Tibial artery (tissue), 4 donors: ENCODE measurements around the gene MIOX.

Experiments used
- DNase-seq, 2 donors: peaks; one replicate each; pipeline ENCODE4 v3.0.0-alpha.2; 2019
- H3K27ac ChIP-seq, 2 donors: fragments of 200-600 bp; sonication (generic) in 1 of 2; 1 replicate in 1 of 2; 2 replicates in 1 of 2; pipeline ENCODE4 v1.5.1; 2018 to 2019; ENCODE audit warnings: mild to moderate bottlenecking in 1 of 2
- H3K27me3 ChIP-seq, 2 donors: fragments of 200-600 bp; sonication (generic) in 1 of 2; one replicate each; pipeline versions ENCODE4 v1.5.1 to v1.6.0; 2016 to 2019
- H3K36me3 ChIP-seq, 3 donors: fragments of 200-600 bp; sonication (generic) in 2 of 3; one replicate each; pipeline ENCODE4 v1.5.1; 2016 to 2019; ENCODE audit warnings: mild to moderate bottlenecking in 2 of 3
- H3K4me1 ChIP-seq, 4 donors: fragments of 200-600 bp; sonication (generic) in 2 of 4; 1 replicate in 3 of 4; 2 replicates in 1 of 4; pipeline ENCODE4 v1.5.1; 2016 to 2019
- H3K4me3 ChIP-seq, 2 donors: fragments of 200-600 bp; sonication (generic) in 1 of 2; 1 replicate in 1 of 2; 2 replicates in 1 of 2; pipeline ENCODE4 v1.5.1; 2018 to 2019; ENCODE audit warnings: mild to moderate bottlenecking in 2 of 2
- H3K9me3 ChIP-seq, 3 donors: fragments of 200-600 bp; sonication (generic) in 1 of 3; one replicate each; pipeline ENCODE4 v1.5.1; 2016 to 2019
- intact Hi-C: fragments of 100-400 bp; cut with DNase I; formaldehyde crosslinking; loops from one replicate; pipeline ENCODE4 v1.15.0; 2023; ENCODE audit warnings: low total_unique reads
- TF ChIP-seq, protein P1 (sequence below), 2 experiments: fragments of 200-600 bp in 1 of 2; fragments of 450-650 bp in 1 of 2; IDR thresholded peaks; one replicate each; pipeline ENCODE4 v1.5.1; 2017 to 2019; ENCODE audit warnings: antibody characterized with exemption in 2 of 2, mild to moderate bottlenecking in 1 of 2, moderate library complexity in 1 of 2

Gene MIOX

DNA sequence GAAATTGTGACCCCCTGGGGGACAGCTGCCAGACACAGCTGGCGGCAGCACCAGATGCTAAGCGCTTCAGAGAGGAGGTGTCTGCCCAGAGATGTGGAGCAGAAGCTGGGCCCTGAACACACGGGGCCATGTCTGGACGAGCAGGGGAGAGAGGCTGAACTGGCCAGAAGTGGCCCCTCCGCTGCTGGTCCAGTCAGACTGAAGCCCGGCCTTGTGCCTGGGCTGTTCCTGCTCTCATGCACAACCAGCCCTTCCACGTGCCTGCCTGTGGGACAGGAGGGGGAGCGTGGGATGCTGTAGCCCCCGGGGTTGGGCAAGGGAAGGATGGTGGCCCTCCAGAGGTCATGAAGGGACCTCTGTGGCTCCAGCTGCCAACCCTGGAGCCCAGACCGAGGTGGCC lies 3.6 kb upstream of the MIOX start:
- Histone ChIP-seq H3K4me3 (no peak overlapping the region), H3K36me3 (no peaks in the 10 kb centered on the region), H3K27me3 (peaks cover 15 to 86% of the 10 kb centered on the region in 2 donors), H3K4me1 (peaks cover 0 to 16% (median 8%) of the 10 kb centered on the region in 4 donors), H3K27ac (no peak overlapping the region), H3K9me3 (no peaks in the 10 kb centered on the region)
- intact Hi-C loops = no loop called here
- TF ChIP-seq, protein P1, sequence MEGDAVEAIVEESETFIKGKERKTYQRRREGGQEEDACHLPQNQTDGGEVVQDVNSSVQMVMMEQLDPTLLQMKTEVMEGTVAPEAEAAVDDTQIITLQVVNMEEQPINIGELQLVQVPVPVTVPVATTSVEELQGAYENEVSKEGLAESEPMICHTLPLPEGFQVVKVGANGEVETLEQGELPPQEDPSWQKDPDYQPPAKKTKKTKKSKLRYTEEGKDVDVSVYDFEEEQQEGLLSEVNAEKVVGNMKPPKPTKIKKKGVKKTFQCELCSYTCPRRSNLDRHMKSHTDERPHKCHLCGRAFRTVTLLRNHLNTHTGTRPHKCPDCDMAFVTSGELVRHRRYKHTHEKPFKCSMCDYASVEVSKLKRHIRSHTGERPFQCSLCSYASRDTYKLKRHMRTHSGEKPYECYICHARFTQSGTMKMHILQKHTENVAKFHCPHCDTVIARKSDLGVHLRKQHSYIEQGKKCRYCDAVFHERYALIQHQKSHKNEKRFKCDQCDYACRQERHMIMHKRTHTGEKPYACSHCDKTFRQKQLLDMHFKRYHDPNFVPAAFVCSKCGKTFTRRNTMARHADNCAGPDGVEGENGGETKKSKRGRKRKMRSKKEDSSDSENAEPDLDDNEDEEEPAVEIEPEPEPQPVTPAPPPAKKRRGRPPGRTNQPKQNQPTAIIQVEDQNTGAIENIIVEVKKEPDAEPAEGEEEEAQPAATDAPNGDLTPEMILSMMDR (IDR thresholded peaks at IDR 0.05) = no peak
- no peak for DNase-seq

DNA sequence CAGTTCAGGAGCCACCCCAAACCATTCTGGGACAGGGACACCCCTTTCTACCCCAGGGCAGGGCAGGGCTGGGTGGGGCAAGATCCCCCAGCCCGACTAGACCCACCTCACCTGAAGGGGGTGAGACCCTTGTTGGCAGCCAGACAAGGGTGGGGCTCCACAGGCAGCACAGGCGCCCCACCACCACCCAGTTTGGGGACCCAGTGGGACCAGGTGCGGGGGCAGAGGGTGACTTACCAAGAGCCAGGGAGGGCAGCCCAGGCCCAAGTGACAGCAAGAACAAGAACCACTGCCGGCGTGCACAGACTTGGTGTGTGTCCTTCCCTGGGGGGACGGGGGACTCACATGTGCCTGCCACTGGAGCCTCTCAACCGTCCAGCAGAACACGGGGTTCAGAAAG lies 3.1 kb upstream of the MIOX start:
- H3K27ac ChIP-seq = no peak overlapping the region

DNA sequence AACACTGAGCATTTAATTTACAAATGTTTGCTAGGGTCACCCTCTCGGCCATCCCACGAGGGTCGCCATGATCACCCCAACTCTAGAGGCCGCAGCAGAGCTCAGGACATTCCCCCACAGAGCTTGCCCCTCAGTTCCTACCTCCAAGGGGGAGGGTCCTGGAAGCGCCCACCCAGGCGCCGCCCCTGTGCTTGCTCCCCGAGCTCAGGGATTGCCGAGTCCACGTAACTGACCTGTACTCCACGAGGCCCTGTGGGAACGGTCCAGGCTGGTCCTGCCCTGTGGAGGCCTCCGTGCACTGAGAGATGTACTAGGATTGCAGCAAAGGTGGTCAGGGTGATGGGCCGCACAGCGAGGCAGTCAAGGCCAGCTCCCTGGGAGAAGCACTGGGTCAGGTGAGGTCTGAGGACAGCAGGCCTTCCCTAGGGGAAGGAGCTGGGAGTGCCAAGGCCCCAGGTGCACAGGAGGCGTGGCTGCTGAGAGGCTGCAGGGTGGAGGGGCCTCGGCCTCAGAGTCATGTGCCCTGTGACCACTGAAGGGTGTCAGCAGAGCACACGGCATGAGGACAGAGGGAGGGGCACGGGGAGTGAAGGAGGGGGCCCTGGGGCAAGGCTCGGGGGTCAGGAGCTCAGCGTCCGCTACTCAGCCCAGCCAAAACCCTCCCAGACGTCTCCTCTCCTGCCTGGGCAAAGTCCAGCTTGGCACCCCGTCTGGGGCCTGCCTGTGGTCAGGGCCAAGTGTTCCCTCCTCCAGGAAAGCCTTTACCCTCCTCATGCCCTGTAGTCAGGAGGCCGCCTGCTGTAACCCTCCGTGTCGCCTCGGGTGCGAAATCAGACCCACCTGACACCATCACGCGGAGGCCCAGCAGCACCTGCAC lies 2.4 kb upstream of the MIOX start:
- H3K27ac ChIP-seq = no peak overlapping the region

More for the DNA sequence above, 3.1 kb upstream of the MIOX start:
- Histone ChIP-seq H3K27me3 (peaks cover 15 to 89% of the 10 kb centered on the region in 2 donors), H3K9me3 (no peaks in the 10 kb centered on the region), H3K4me1 (peaks cover 0 to 16% (median 8%) of the 10 kb centered on the region in 4 donors), H3K4me3 (no peak overlapping the region), H3K36me3 (no peaks in the 10 kb centered on the region)
- TF ChIP-seq, protein P1 (IDR thresholded peaks at IDR 0.05) = no peak
- no peak for DNase-seq
- intact Hi-C loops = no loop called here

DNA sequence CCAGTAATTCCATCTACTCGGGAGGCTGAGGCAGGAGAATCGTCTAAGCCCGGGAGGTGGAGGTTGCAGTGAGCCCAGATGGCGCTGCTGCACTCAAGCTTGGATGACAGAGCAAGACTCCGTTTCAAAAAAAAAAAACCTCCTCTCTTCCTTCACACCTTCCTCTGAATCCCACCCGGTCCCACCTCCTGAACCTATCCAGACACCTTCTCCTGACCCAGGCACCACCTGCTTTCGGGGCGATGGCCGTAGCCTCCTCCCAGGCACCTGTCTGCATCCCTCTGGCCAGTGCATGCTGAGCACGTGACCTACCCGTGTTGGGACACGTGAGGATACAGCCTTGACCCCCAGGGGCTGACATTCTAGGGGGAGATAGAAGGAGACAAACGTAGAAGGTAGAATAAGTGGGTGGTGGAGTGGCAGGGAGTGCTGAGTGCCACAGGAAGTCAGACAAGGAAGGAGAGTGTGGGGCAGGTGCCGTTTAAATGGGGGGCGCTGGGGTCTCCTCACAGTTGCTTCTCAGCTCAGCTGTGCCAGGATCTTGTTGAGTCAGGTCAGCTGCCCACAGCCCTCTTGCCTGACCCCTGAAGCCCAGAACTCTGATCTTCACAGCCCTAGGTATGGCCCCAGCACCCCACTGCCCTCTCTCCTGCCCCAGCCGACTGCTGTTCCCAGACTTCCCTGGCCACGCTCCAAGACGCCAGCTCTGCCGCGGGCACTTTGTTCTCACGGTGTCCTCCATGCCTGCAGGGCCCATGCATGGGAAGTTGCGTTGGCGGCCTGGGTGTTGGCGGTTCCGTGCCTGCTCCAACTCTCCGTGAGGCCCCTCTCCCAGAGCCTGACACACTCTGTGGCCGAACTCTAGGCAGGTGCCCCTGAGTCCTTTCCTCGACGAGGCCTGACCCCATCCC lies 1.2 kb upstream of the MIOX start:
- intact Hi-C loops = no loop called here
- Histone ChIP-seq H3K9me3 (no peaks in the 10 kb centered on the region), H3K27me3 (peaks cover 15 to 86% of the 10 kb centered on the region in 2 donors), H3K4me1 (peaks cover 0 to 16% (median 8%) of the 10 kb centered on the region in 4 donors), H3K36me3 (no peaks in the 10 kb centered on the region), H3K27ac (no peak overlapping the region), H3K4me3 (no peak overlapping the region)
- TF ChIP-seq, protein P1 (IDR thresholded peaks at IDR 0.05) = no peak
- DNase-seq = no peak

More for the DNA sequence above, 2.4 kb upstream of the MIOX start:
- H3K36me3 ChIP-seq = no peaks in the 10 kb centered on the region
- no peaks in the 10 kb centered on the region for H3K9me3 ChIP-seq
- intact Hi-C loops = no loop called here
- peaks cover 15 to 88% of the 10 kb centered on the region in 2 donors for H3K27me3 ChIP-seq
- TF ChIP-seq, protein P1 (IDR thresholded peaks at IDR 0.05) = no peak
- H3K4me3 ChIP-seq = no peak overlapping the region
- DNase-seq = no peak
- H3K4me1 ChIP-seq = peaks cover 0 to 16% (median 8%) of the 10 kb centered on the region in 4 donors

DNA sequence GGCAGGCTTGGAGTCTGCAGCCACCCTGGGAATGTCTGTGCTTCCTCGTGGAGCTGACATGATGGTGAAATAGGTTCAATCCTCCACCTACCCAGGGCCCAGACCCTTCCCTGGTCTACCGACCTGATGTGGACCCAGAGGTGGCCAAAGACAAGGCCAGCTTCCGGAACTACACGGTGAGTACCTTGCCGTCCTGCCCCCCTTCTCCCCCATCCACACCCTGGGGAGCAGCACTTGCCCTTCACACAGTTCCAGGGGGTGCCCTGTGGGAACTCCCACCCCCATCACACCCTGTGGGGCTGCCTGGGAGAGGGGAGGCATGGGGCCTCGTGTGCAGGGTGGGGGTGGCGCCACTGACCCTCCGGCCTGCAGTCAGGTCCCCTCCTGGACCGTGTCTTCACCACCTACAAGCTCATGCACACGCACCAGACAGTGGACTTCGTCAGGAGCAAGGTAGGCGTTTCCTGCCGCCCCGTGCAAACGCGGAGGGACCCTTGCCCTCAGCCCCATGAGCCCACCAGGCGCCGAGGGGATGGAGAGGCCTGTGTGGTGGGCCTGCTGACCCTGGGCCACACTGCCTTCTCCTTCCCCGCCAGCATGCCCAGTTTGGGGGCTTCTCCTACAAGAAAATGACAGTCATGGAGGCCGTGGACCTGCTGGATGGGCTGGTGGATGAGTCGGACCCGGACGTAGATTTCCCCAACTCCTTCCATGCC lies 789 bp downstream of the MIOX start:
- H3K4me1 ChIP-seq = no peaks in the 10 kb centered on the region
- H3K27ac ChIP-seq = no peak overlapping the region
- peaks cover 3 to 66% of the 10 kb centered on the region in 2 donors for H3K27me3 ChIP-seq
- intact Hi-C loops = no loop called here
- H3K36me3 ChIP-seq = no peaks in the 10 kb centered on the region
- DNase-seq = no peak
- H3K4me3 ChIP-seq = no peak overlapping the region
- TF ChIP-seq, protein P1 (IDR thresholded peaks at IDR 0.05) = no peak
- H3K9me3 ChIP-seq = no peaks in the 10 kb centered on the region
